Urinary bladder (tissue), 4 donors: Measurements from ENCODE around the gene ASAP2. TPM values are rescaled to one million over a fixed set of nuclear protein-coding genes. Genes with fewer than 3 reads are reported as not detected.

ENCODE experiments used
- DNase-seq: peaks from one replicate; pipeline ENCODE4 v3.0.0-alpha.2; 2015; ENCODE audit errors: extremely low spot score
- H3K27ac ChIP-seq: one replicate; pipeline ENCODE4 v1.5.1; 2013; ENCODE audit warnings: low read depth, mild to moderate bottlenecking, moderate library complexity
- H3K36me3 ChIP-seq: one replicate; pipeline ENCODE4 v1.6.1; 2013; ENCODE audit warnings: mild to moderate bottlenecking, moderate library complexity; ENCODE audit not compliant: insufficient read depth
- H3K4me1 ChIP-seq: one replicate; pipeline ENCODE4 v1.6.1; 2013; ENCODE audit warnings: mild to moderate bottlenecking, moderate library complexity; ENCODE audit not compliant: insufficient read depth
- H3K4me3 ChIP-seq: one replicate; pipeline ENCODE4 v1.5.1; 2013; ENCODE audit warnings: low read depth, low read length
- WGBS: extraction: QIAGEN DNeasy Blood & Tissue Kit; methylation state at CpG from one replicate; pipeline ENCODE4 v1.1.7; 2013; 5-methylcytosine and 5-hydroxymethylcytosine counted together
- polyA plus RNA-seq: library from polyadenylated mRNA; stranded (reverse); fragments of 200-250 nt; gene quantifications from one replicate; pipeline ENCODE4 v1.2.3, GENCODE V29; 2013
- total RNA-seq: library from RNA; depleted of rRNA; stranded (reverse); fragments of >200 nt; gene quantifications from one replicate; pipeline ENCODE4 v1.2.3, GENCODE V29; 2014
- donor health status: healthy with polysubstance abuse.
- donor health status: healthy.

The ASAP2 gene
- total and polyA plus RNA-seq, 2 donors: 10.2 to 34.8 TPM

DNA sequence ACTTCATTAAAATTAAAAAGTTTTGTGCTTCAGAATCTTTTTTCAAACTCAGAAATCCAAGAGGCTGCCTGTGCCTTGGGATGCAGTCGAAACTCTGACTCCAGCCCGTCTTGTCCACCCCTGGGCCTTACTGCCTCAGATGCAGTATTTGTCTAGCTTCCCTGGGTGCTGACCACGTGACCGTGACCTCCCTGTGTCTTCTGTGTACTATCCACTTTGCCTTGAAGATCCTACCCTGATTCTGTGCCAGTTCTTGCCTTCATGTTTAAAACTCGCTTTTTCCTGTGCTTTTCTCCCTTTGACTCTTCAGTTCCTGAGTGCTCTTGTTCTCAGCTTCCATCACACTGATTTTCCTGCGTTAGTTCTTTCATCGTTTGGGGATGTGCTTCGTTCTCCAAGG lies 136.0 kb downstream of the ASAP2 start:
- Histone ChIP-seq H3K4me1 (no peaks in the 10 kb centered on the region), H3K4me3 (no peak overlapping the region), H3K27ac (no peak overlapping the region), H3K36me3 (no peaks in the 10 kb centered on the region)
- no peak for DNase-seq
- 96% methylated on average over 8 of the region's 8 CpGs for WGBS

GRCh38 chr2:9343524-9343923 lies 136.9 kb downstream of the ASAP2 start:
- no peaks in the 10 kb centered on the region for H3K4me1 ChIP-seq
- DNase-seq: no peak
- no peak overlapping the region for H3K4me3 ChIP-seq
- no peak overlapping the region for H3K27ac ChIP-seq
- no peaks in the 10 kb centered on the region for H3K36me3 ChIP-seq
- WGBS: 97% methylated on average over 7 of the region's 7 CpGs

GRCh38 chr2:9344434-9344833 lies 137.8 kb downstream of the ASAP2 start:
- H3K4me1 ChIP-seq: no peaks in the 10 kb centered on the region
- DNase-seq: no peak
- no peak overlapping the region for H3K4me3 ChIP-seq
- no peak overlapping the region for H3K27ac ChIP-seq
- 94% methylated on average over 10 of the region's 10 CpGs for WGBS
- H3K36me3 ChIP-seq: no peaks in the 10 kb centered on the region

DNA sequence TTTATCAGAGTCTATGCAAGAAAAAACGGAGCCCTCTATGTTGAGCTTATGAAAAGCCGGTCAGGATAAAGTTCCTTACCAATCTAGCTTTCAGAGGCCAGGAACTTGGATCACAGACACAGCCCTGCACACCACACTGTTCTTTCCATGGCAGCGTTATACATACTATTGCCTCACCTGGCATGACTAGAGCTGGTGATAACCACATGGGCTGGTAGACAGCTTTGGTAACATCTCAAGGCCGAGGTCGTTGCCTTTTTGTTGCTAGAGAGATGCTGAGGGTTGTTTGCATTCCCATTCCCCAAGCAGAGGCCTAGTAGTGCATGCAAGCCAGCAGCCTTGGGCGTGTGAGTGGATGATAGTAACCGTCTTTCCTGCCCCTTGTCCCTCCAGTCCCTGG lies 138.7 kb downstream of the ASAP2 start:
- no peak for DNase-seq
- no peaks in the 10 kb centered on the region for H3K4me1 ChIP-seq
- no peak overlapping the region for H3K27ac ChIP-seq
- 93% methylated on average over 7 of the region's 7 CpGs for WGBS
- H3K4me3 ChIP-seq: no peak overlapping the region
- H3K36me3 ChIP-seq: no peaks in the 10 kb centered on the region

GRCh38 chr2:9345997-9346396 lies 139.4 kb downstream of the ASAP2 start:
- no peaks in the 10 kb centered on the region for H3K36me3 ChIP-seq
- H3K4me1 ChIP-seq: no peaks in the 10 kb centered on the region
- 96% methylated on average over 10 of the region's 10 CpGs for WGBS
- H3K27ac ChIP-seq: no peak overlapping the region
- no peak overlapping the region for H3K4me3 ChIP-seq
- no peak for DNase-seq

GRCh38 chr2:9346885-9347284 lies 140.3 kb downstream of the ASAP2 start:
- no peak overlapping the region for H3K27ac ChIP-seq
- H3K36me3 ChIP-seq: no peaks in the 10 kb centered on the region
- DNase-seq: no peak
- H3K4me1 ChIP-seq: no peaks in the 10 kb centered on the region
- no peak overlapping the region for H3K4me3 ChIP-seq
- WGBS: 90% methylated on average over 9 of the region's 9 CpGs

DNA sequence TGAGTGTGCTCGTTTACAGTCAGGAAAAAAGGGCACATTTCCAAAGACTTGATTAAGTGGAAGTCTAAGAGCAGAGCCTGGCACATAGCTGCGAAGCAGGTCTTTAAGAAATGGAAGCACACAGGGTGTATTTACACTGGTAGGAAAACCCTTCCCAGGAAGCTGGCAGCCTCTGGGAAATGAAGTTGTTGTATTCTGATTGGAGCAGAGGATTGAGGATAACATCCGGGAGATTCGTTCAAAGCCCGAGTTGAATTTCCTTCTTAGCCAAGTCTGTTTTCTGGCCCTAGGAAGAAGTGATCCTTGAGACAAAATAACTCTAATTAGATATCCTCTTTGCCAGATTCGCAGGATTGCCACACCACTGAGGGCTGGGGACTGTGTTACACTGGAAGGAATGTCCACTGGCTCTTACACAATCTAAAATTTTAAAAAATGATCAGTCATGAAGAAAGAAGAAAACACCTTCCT lies 140.8 kb downstream of the ASAP2 start:
- no peaks in the 10 kb centered on the region for H3K4me1 ChIP-seq
- H3K27ac ChIP-seq: no peak overlapping the region
- WGBS: 65% methylated on average over 6 of the region's 6 CpGs
- no peak overlapping the region for H3K4me3 ChIP-seq
- no peaks in the 10 kb centered on the region for H3K36me3 ChIP-seq
- DNase-seq: no peak

DNA sequence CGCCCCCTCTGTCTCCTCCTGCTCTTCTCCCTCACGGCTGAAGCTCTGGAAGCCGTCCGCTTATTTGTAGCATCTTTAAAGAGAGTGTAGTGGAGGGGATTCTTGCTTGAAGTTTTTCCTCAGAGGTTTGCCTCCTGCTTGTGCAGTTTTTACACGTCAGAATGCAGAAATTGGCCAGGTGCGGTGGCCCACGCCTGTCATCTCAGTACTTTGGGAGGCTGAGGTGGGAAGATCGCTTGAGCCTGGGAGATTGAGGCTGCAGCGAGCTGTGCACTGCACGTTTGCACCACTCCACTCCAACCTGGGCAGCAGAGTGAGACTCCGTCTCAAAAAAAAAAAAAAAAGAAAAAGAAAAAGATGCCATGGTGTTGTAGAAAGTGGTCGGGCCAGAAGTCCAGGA lies 147.7 kb downstream of the ASAP2 start:
- H3K4me1 ChIP-seq: no peaks in the 10 kb centered on the region
- no peak for DNase-seq
- 97% methylated on average over 12 of the region's 12 CpGs for WGBS
- no peak overlapping the region for H3K27ac ChIP-seq
- H3K4me3 ChIP-seq: no peak overlapping the region
- H3K36me3 ChIP-seq: no peaks in the 10 kb centered on the region

- whole genome bisulfite sequencing: 91% methylated on average over 3 of the region's 3 CpGs
- Histone ChIP-seq H3K4me1 (no peaks in the 10 kb centered on the region), H3K27ac (no peak overlapping the region), H3K36me3 (peaks cover 2% of the 10 kb centered on the region), H3K4me3 (no peak overlapping the region)
- DNase-seq: no peak
Observed at GRCh38 chr2:9355270-9355669, 148.7 kb downstream of the ASAP2 start.

- Histone ChIP-seq H3K36me3 (peaks cover 3% of the 10 kb centered on the region), H3K4me3 (no peak overlapping the region), H3K4me1 (no peaks in the 10 kb centered on the region), H3K27ac (no peak overlapping the region)
- WGBS: 81% methylated on average over 4 of the region's 4 CpGs
- DNase-seq: no peak
Observed at GRCh38 chr2:9355716-9356115, 149.1 kb downstream of the ASAP2 start.

DNA sequence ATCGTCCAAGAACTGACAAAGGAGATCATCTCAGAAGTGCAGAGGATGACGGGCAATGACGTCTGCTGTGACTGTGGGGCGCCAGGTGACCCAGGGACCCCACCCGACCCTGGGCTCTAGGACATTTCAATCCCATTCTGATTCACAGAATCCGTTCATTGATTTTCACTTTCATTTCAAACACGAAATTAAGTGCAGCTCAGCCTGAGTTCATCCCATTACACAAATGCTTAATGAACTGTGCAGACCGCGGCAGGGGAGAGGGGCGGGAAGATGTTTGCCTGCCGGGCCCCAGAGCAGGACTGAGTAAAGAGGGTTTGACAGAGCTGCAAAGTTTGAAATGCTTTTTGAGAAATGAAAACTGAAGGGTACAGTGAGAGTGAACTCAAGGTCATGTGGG lies 149.6 kb downstream of the ASAP2 start:
- Histone ChIP-seq H3K4me3 (no peak overlapping the region), H3K36me3 (peaks cover 4% of the 10 kb centered on the region), H3K27ac (no peak overlapping the region), H3K4me1 (no peaks in the 10 kb centered on the region)
- no peak for DNase-seq
- 91% methylated on average over 11 of the region's 11 CpGs for WGBS

DNA sequence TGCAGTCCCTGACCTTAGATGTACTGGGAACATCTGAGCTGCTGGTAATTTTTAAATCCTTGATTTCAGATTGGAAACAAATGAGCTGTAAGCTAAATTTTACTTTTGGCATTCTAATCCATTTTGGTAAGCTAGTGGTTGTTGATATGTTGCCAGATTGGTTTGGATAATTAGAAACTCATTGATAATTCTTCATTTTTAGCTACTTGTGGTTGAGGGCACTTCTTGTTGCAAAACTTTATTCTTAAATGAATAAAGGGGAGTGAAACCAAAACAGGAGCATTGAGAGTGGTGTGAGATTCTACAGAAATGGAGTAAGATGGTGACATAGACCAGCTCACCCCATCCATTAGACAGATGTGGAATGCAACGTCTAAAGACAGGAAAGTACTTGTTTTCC lies 152.2 kb downstream of the ASAP2 start:
- Histone ChIP-seq H3K36me3 (peaks cover 4% of the 10 kb centered on the region), H3K4me3 (no peak overlapping the region), H3K4me1 (no peaks in the 10 kb centered on the region), H3K27ac (no peak overlapping the region)
- no peak for DNase-seq
- WGBS: 46% methylated on average over 1 of the region's 1 CpG

GRCh38 chr2:9359463-9359862 lies 152.9 kb downstream of the ASAP2 start:
- Histone ChIP-seq H3K27ac (no peak overlapping the region), H3K4me3 (no peak overlapping the region), H3K36me3 (peaks cover 4% of the 10 kb centered on the region), H3K4me1 (no peaks in the 10 kb centered on the region)
- DNase-seq: no peak
- 96% methylated on average over 4 of the region's 4 CpGs for whole genome bisulfite sequencing

- 97% methylated on average over 1 of the region's 1 CpG for WGBS
- no peaks in the 10 kb centered on the region for H3K4me1 ChIP-seq
- no peak for DNase-seq
- H3K27ac ChIP-seq: no peak overlapping the region
- H3K4me3 ChIP-seq: no peak overlapping the region
- peaks cover 4% of the 10 kb centered on the region for H3K36me3 ChIP-seq
Observed at GRCh38 chr2:9360110-9360509, 153.5 kb downstream of the ASAP2 start.

DNA sequence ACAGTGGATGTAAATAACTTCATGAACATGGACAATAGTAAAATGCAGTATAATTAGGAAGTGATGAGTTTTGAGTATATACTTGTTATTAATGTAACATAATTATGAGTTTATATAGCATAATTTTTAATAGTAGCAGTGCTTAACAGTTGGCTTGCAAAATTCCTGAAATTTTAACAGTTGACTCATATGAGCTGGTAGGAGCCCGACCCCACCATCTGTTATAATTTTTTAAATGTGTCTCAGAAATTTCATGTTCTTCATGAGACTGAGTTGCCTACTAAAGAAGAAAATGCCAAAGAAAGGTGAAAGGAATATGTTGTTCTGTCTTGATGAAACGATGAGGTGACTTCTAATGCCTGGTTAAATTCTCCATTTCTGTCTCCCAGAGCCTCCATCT lies 154.1 kb downstream of the ASAP2 start:
- H3K36me3 ChIP-seq: peaks cover 4% of the 10 kb centered on the region

More for the DNA sequence above, 154.1 kb downstream of the ASAP2 start:
- Histone ChIP-seq H3K4me3 (no peak overlapping the region), H3K27ac (no peak overlapping the region), H3K4me1 (no peaks in the 10 kb centered on the region)
- WGBS: 89% methylated on average over 2 of the region's 2 CpGs
- DNase-seq: no peak
